GM12878 (cell line): ENCODE results near the gene PDZRN3. TPM values are rescaled to one million over a fixed set of nuclear protein-coding genes. Genes with fewer than 3 reads are reported as not detected.
A peak's percentile ranks its signal among the peaks of the same experiment; 100 is the strongest.

Source experiments
- ATAC-seq: fragments of 200-7000 bp; cut with Tn5 transposase; 3 replicates; pipeline ENCODE4 v1.9.1; 2020; ENCODE audit warnings: mild to moderate bottlenecking, moderate library complexity
- BruUV-seq: library from RNA; stranded (reverse); fragments of 400-500 nt; replicated peaks from 2 replicates; lab custom pipeline; 2021; lab: Mats Ljungman, UMichigan
- CTCF ChIA-PET: fragments of 300-600 bp; sonication (Branson Sonifier 250); formaldehyde crosslinking; extraction: SDS; loops from one replicate; lab custom pipeline; 2021; ENCODE audit warnings: inconsistent platforms; lab: Yijun Ruan, JAX
- POLR2A ChIA-PET: fragments of 350-600 bp; formaldehyde crosslinking; extraction: SDS; loops from one replicate; lab custom pipeline; 2021; ENCODE audit warnings: inconsistent platforms; lab: Charles Lee
- RAD21 ChIA-PET: fragments of 300-600 bp; sonication (Branson Sonifier 250); formaldehyde crosslinking; loops from one replicate; lab custom pipeline; 2023; ENCODE audit warnings: antibody characterized with exemption; ENCODE audit not compliant: unreplicated experiment; lab: Charles Lee
- SMC1A ChIA-PET: fragments of 300-600 bp; sonication (Branson Sonifier 250); formaldehyde crosslinking; loops from one replicate; lab custom pipeline; 2023; ENCODE audit not compliant: unreplicated experiment, uncharacterized antibody; lab: Charles Lee
- DNase-seq: peaks from one replicate; pipeline ENCODE4 v3.0.0-alpha.2; 2011; ENCODE audit warnings: low read depth, low spot score
- FAIRE-seq: peaks from 3 replicates; lab custom pipeline; 2011; peaks lifted over from hg19 to GRCh38; lab: Jason Lieb, UNC
- H2AFZ ChIP-seq: 2 replicates; pipeline ENCODE4 v1.6.0; 2011; ENCODE audit warnings: low read depth, low read length, control low read depth; ENCODE audit not compliant: control insufficient read depth
- H3K27ac ChIP-seq: 2 replicates; pipeline ENCODE4 v1.5.1; 2011; ENCODE audit warnings: control low read depth; ENCODE audit not compliant: control insufficient read depth, insufficient read depth
- H3K27me3 ChIP-seq, 2 experiments: replicated peaks in 1 of 2; 2 replicates each; pipeline versions ENCODE4 v1.6.0 to v1.6.1; 2011; ENCODE audit warnings: low read length in 1 of 2; ENCODE audit not compliant: control insufficient read depth in 2 of 2, insufficient read depth in 2 of 2
- H3K36me3 ChIP-seq, 2 experiments: 2 replicates each; pipeline ENCODE4 v1.5.1; 2011; ENCODE audit warnings: low read length in 1 of 2; ENCODE audit not compliant: control insufficient read depth in 2 of 2, insufficient read depth in 2 of 2
- H3K4me1 ChIP-seq: 2 replicates; pipeline ENCODE4 v1.6.1; 2011; ENCODE audit warnings: mild to moderate bottlenecking, low read length, moderate library complexity, mixed read lengths; ENCODE audit not compliant: control insufficient read depth, insufficient read depth
- H3K4me2 ChIP-seq: 2 replicates; pipeline ENCODE4 v1.6.0; 2011; ENCODE audit warnings: control low read depth; ENCODE audit not compliant: control insufficient read depth, insufficient read depth
- H3K4me3 ChIP-seq: fragments of 200-600 bp; sonication (generic); 2 replicates; pipeline ENCODE4 v1.5.1; 2016
- H3K79me2 ChIP-seq: 2 replicates; pipeline ENCODE4 v1.6.0; 2011; ENCODE audit warnings: low read length; ENCODE audit not compliant: control insufficient read depth, insufficient read depth
- H3K9ac ChIP-seq: 2 replicates; pipeline ENCODE4 v1.8.0; 2011; ENCODE audit warnings: low read length, control low read depth, mixed read lengths; ENCODE audit not compliant: control insufficient read depth, insufficient read depth
- H3K9me3 ChIP-seq: replicated peaks from 3 replicates; pipeline ENCODE4 v1.5.1; 2011; ENCODE audit warnings: mild to moderate bottlenecking, low read length; ENCODE audit not compliant: control insufficient read depth, insufficient read depth
- H4K20me1 ChIP-seq: 2 replicates; pipeline ENCODE4 v1.6.0; 2011; ENCODE audit not compliant: control insufficient read depth, insufficient read depth
- BCL3 ChIP-seq: IDR thresholded peaks from 2 replicates; pipeline ENCODE4 v1.6.1; 2011; ENCODE audit warnings: borderline replicate concordance, low read depth, mild to moderate bottlenecking, moderate library complexity, low read length; ENCODE audit not compliant: insufficient read depth, poor library complexity, severe bottlenecking
- CEBPB ChIP-seq, 2 experiments: fragments of 150-350 bp in 1 of 2; IDR thresholded peaks; 2 replicates each; pipeline ENCODE4 v1.6.1; 2012 to 2014; ENCODE audit warnings: low read depth in 2 of 2, low read length in 2 of 2, borderline replicate concordance in 1 of 2, inconsistent platforms in 1 of 2
- IRF3 ChIP-seq: fragments of 450-650 bp; IDR thresholded peaks from 2 replicates; pipeline ENCODE4 v1.6.1; 2014; ENCODE audit warnings: mild to moderate bottlenecking
- MYB ChIP-seq: fragments of 150-350 bp; IDR thresholded peaks from 2 replicates; pipeline ENCODE4 v1.6.1; 2014; ENCODE audit warnings: mild to moderate bottlenecking, low read depth, low read length, borderline replicate concordance
- NBN ChIP-seq: fragments of 450-650 bp; IDR thresholded peaks from 2 replicates; pipeline ENCODE4 v1.6.1; 2016
- PAX8 ChIP-seq: fragments of 450-650 bp; IDR thresholded peaks from 2 replicates; pipeline ENCODE4 v1.6.1; 2017; ENCODE audit warnings: mild to moderate bottlenecking, moderate library complexity
- POLR2A ChIP-seq: IDR thresholded peaks from 2 replicates; pipeline ENCODE4 v1.6.1; 2011; ENCODE audit warnings: low read depth, mild to moderate bottlenecking, low read length
- RB1 ChIP-seq: fragments of 450-650 bp; formaldehyde crosslinking; IDR thresholded peaks from 2 replicates; pipeline ENCODE4 v1.6.1; 2017; ENCODE audit warnings: mild to moderate bottlenecking, borderline replicate concordance
- RBBP5 ChIP-seq: fragments of 200-600 bp; sonication (generic); conservative IDR thresholded peaks from 2 replicates; pipeline ENCODE4 v1.6.1; 2016
- RCOR1 ChIP-seq: conservative IDR thresholded peaks from 2 replicates; pipeline ENCODE4 v1.6.1; 2012; ENCODE audit warnings: low read depth, low read length, improper control_type of control experiment
- SKIL ChIP-seq: fragments of 450-650 bp; IDR thresholded peaks from 2 replicates; pipeline ENCODE4 v1.6.1; 2017; ENCODE audit warnings: mild to moderate bottlenecking, low read depth, inconsistent platforms; ENCODE audit not compliant: poor library complexity, severe bottlenecking
- SMC3 ChIP-seq: IDR thresholded peaks from 2 replicates; pipeline ENCODE4 v1.6.1; 2011; ENCODE audit warnings: low read length, improper control_type of control experiment, borderline replicate concordance
- SPI1 ChIP-seq: IDR thresholded peaks from 2 replicates; pipeline ENCODE4 v1.6.1; 2011; ENCODE audit warnings: low read depth, mild to moderate bottlenecking, low read length, moderate library complexity, borderline replicate concordance; ENCODE audit not compliant: insufficient read depth
- SRF ChIP-seq, 2 experiments: IDR thresholded peaks; 2 replicates each; pipeline ENCODE4 v1.6.1; 2011; ENCODE audit warnings: low read depth in 2 of 2, low read length in 2 of 2, mild to moderate bottlenecking in 1 of 2, moderate library complexity in 1 of 2
- TARDBP ChIP-seq: IDR thresholded peaks from 2 replicates; pipeline ENCODE4 v1.6.1; 2016; ENCODE audit warnings: borderline replicate concordance
- USF1 ChIP-seq: IDR thresholded peaks from 2 replicates; pipeline ENCODE4 v1.6.1; 2011; ENCODE audit warnings: borderline replicate concordance, low read depth, mild to moderate bottlenecking, moderate library complexity, mixed read lengths, low read length; ENCODE audit not compliant: insufficient read depth; ENCODE audit errors: extremely low read length
- ZNF384 ChIP-seq: IDR thresholded peaks from 2 replicates; pipeline ENCODE4 v1.6.1; 2012; ENCODE audit warnings: low read depth, mild to moderate bottlenecking, low read length, improper control_type of control experiment, borderline replicate concordance
- WGBS: methylation state at CpG from one replicate; pipeline ENCODE4 v1.1.6; 2016; ENCODE audit warnings: low lambda C conversion rate; ENCODE audit not compliant: insufficient replicate concordance, insufficient coverage; ENCODE audit errors: missing lambda C conversion rate; 5-methylcytosine and 5-hydroxymethylcytosine counted together
- in situ Hi-C: fragments of 300-500 bp; cut with MboI; formaldehyde crosslinking; loops from 9 replicates; pipeline ENCODE4 v1.14.3; 2018; ENCODE audit warnings: mixed read lengths
- intact Hi-C: fragments of 100-400 bp; cut with micrococcal nuclease; formaldehyde crosslinking; loops from one replicate; pipeline ENCODE4 v1.14.2; 2022; ENCODE audit not compliant: unreplicated experiment
- polyA plus RNA-seq, 11 experiments: library from polyadenylated mRNA; depleted of rRNA in 4 of 11; unstranded in 6 of 11; stranded (reverse) in 5 of 11; fragments of >200 nt; fragmentation: Nextera tagmentation in 4 of 11; fragmentation: Illumina TruSeq in 1 of 11; extraction: Ambion mirVana in 4 of 11; extraction: Trizol in 1 of 11; gene quantifications; 1 replicate in 1 of 11; 2 replicates in 10 of 11; pipeline versions ENCODE4 v1.2.1 to v1.2.3, GENCODE V29; 2011 to 2016; ENCODE audit warnings: inconsistent platforms in 2 of 11, missing spikeins in 2 of 11, low read depth in 1 of 11
- total RNA-seq, 4 experiments: library from RNA; depleted of rRNA in 3 of 4; stranded (reverse); fragments of >200 nt in 3 of 4; fragmentation: Illumina TruSeq in 1 of 4; extraction: Trizol in 1 of 4; gene quantifications; 2 replicates each; pipeline versions ENCODE4 v1.2.1 to v1.2.3, GENCODE V29; 2013 to 2021

Gene PDZRN3
- total and polyA plus RNA-seq, 10 of the 15 experiments (the other 5 are each of a cell fraction or from before 2014, with no cell fraction given) = 0.07 to 0.37 (median 0.12) TPM; not detected in 6

GRCh38 chr3:73448041-73448440 lies 176.7 kb downstream of the PDZRN3 start:
- ChIA-PET RAD21 (interaction anchor here (0.9 to 2.3 kb wide), 2 partner anchors 49 to 55 kb away, joined by 3 to 14 read pairs; no protein-coding TSS in a partner anchor), CTCF (interaction anchor here (1.0 to 1.8 kb wide), 5 partner anchors 19 to 346 kb away, joined by 3 to 9 read pairs (median 4); no protein-coding TSS in a partner anchor), POLR2A (interaction anchor here (0.6 kb wide), 1 partner anchor 14 kb away, joined by 3 read pairs; no protein-coding TSS in a partner anchor), SMC1A (interaction anchor here (0.7 to 1.2 kb wide), 7 partner anchors 8 to 54 kb away, joined by 3 to 5 read pairs (median 3); no protein-coding TSS in a partner anchor)
- no peaks in the 10 kb centered on the region for H3K36me3 ChIP-seq
- no peak overlapping the region for H3K9ac ChIP-seq
- H3K4me1 ChIP-seq = peaks cover 37% of the 10 kb centered on the region
- no peaks in the 10 kb centered on the region for H3K79me2 ChIP-seq
- DNase-seq = no peak
- no peak overlapping the region for H3K4me3 ChIP-seq
- H3K27me3 ChIP-seq = no peaks in the 10 kb centered on the region
- H3K4me2 ChIP-seq = peak overlapping the region; percentile 1; the same call in 1 of the 2 replicates
- peak overlapping the region; percentile 48; the same call in 1 of the 2 replicates for H3K27ac ChIP-seq
- no peaks in the 10 kb centered on the region for H4K20me1 ChIP-seq
- no peaks in the 10 kb centered on the region; the same call in 2 of the 3 replicates for H3K9me3 ChIP-seq
- 68% methylated on average over 2 of the region's 2 CpGs for WGBS
- intact Hi-C loops (loop anchor here (2.0 to 5.0 kb wide), 2 partner anchors 69 to 346 kb away; no protein-coding TSS in a partner anchor), in situ Hi-C loops (no loop called here)
- no peak for FAIRE-seq
- BruUV-seq = no TSS peak
- H2AFZ ChIP-seq = no peak overlapping the region
- TF ChIP-seq BCL3 = no peak
- no peak for TF ChIP-seq RB1
- no peak for TF ChIP-seq SKIL
- TF ChIP-seq RCOR1 = no peak
- no peak for TF ChIP-seq NBN
- TF ChIP-seq SMC3 = no peak
- no peak for TF ChIP-seq SPI1
- TF ChIP-seq USF1 = no peak
- TF ChIP-seq SRF (IDR thresholded peaks at IDR 0.05; ENCODE audit: low read depth in 2 of 2, low read length in 2 of 2) = no peak
- TF ChIP-seq PAX8 = no peak
- no peak for TF ChIP-seq ZNF384
- TF ChIP-seq RBBP5 = no peak
- TF ChIP-seq CEBPB (IDR thresholded peaks at IDR 0.05; ENCODE audit: borderline replicate concordance in 1 of 2, low read depth in 2 of 2, low read length in 2 of 2) = no peak
- no peak for TF ChIP-seq MYB
- TF ChIP-seq IRF3 = no peak
- TF ChIP-seq TARDBP = no peak
- no peak for TF ChIP-seq POLR2A
- no peak for ATAC-seq
